ENCODE data around the gene CLDN15. TPM values are rescaled to one million over a fixed set of nuclear protein-coding genes. Genes with fewer than 3 reads are reported as not detected.
"Not testable (repeated sequence)": the region's sequence is repeated elsewhere in the genome, so short reads cannot be mapped to it uniquely, and the experiment has no call there.

The CLDN15 gene, protein sequence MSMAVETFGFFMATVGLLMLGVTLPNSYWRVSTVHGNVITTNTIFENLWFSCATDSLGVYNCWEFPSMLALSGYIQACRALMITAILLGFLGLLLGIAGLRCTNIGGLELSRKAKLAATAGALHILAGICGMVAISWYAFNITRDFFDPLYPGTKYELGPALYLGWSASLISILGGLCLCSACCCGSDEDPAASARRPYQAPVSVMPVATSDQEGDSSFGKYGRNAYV
- 2.6 and 3.1 TPM in 2 replicates for total RNA-seq
- polyA plus RNA-seq: 1.6 and 1.8 TPM in 2 replicates
- 1.7 TPM in 2 replicates for polyA plus RNA-seq (2012)
- polyA minus RNA-seq (ENCODE audit: low replicate concordance): 3.7 and 4.0 TPM in 2 replicates

DNA sequence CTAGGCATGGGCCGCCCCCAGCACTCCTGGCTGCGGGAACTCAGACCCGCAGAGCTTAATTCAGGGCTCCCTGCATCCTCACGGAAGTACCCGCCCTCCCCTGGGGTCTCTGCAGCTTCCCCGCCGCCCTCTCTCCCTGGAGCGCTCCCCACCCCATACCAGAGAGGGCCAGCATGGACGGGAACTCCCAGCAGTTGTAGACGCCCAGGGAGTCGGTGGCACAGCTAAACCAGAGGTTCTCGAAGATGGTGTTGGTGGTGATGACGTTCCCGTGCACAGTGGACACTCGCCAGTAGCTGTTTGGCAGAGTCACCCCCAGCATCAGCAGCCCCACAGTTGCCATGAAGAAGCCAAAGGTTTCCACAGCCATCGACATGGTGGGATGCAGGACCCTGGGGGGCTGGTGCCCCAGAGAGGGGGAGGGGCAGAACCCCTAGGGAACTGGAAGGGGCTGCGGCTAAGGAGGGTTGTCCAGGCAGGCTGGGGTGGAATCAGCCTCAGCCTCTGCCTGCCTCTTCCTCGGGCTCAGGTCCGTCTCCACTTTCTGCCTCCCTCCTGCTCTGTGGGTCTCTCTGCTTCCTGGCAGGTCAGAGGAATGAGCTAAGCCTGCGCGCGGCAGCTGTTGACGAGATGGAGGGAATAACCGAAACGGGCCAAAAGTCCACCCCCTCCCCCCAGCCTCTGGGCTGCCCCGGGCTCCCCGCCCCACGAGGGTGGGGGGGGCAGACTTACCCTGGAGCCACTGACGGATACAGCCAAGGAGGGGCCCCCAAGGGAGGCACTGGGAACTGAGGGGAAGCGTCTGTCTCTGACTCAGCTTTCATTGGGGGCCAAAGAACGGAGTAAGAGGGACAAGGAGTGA lies at the start of gene CLDN15:
CLDN15 (minus strand) TSS at position 597 of the 862 bp plus-strand sequence; CDS start at position 376, 221 bp downstream.
- Histone ChIP-seq H3K79me2 (ENCODE audit: control insufficient read depth, insufficient read depth, low read length) (peaks cover 3% of the 10 kb centered on the region), H3K27ac (ENCODE audit: insufficient read depth, low read length) (peak within 1 kb of the TSS; percentile 51), H2AFZ (ENCODE audit: low read length) (no peak within 1 kb of the TSS), H3K4me1 (ENCODE audit: control insufficient read depth, extremely low read depth, insufficient read depth, low read length) (peaks cover 10% of the 10 kb centered on the region), H4K20me1 (ENCODE audit: control insufficient read depth, extremely low read depth, insufficient read depth, low read length) (no peaks in the 10 kb centered on the region), H3K36me3 (ENCODE audit: control insufficient read depth, insufficient read depth, low read length) (peaks cover 18% of the 10 kb centered on the region), H3K9me3 (ENCODE audit: control insufficient read depth, insufficient read depth, low read depth, low read length) (no peaks in the 10 kb centered on the region), H3K27me3 (ENCODE audit: control insufficient read depth, insufficient read depth, low read length) (no peaks in the 10 kb centered on the region), H3K9ac (ENCODE audit: insufficient read depth, low read length) (no peak within 1 kb of the TSS), H3K4me3 (replicated peaks in 1 of 4; ENCODE audit: control extremely low read depth in 1 of 4, insufficient read depth in 1 of 4, low read depth in 3 of 4, low read length in 4 of 4) (no peak within 1 kb of the TSS), H3K4me2 (ENCODE audit: extremely low read depth, insufficient read depth, low read length) (no peak within 1 kb of the TSS)
- DNase-seq (ENCODE audit: low read depth in 2 of 2): peak in 1 of 2 donors; percentile 74
- no peak for TF ChIP-seq EZH2 (IDR thresholded peaks at IDR 0.05; ENCODE audit: low read length, missing control alignments)
- TF ChIP-seq, protein P1, sequence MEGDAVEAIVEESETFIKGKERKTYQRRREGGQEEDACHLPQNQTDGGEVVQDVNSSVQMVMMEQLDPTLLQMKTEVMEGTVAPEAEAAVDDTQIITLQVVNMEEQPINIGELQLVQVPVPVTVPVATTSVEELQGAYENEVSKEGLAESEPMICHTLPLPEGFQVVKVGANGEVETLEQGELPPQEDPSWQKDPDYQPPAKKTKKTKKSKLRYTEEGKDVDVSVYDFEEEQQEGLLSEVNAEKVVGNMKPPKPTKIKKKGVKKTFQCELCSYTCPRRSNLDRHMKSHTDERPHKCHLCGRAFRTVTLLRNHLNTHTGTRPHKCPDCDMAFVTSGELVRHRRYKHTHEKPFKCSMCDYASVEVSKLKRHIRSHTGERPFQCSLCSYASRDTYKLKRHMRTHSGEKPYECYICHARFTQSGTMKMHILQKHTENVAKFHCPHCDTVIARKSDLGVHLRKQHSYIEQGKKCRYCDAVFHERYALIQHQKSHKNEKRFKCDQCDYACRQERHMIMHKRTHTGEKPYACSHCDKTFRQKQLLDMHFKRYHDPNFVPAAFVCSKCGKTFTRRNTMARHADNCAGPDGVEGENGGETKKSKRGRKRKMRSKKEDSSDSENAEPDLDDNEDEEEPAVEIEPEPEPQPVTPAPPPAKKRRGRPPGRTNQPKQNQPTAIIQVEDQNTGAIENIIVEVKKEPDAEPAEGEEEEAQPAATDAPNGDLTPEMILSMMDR (conservative IDR thresholded peaks at IDR 0.05 in 1 of 2, IDR thresholded peaks at IDR 0.05 in 1 of 2; ENCODE audit: low read depth in 1 of 2, low read length in 2 of 2): no peak

DNA sequence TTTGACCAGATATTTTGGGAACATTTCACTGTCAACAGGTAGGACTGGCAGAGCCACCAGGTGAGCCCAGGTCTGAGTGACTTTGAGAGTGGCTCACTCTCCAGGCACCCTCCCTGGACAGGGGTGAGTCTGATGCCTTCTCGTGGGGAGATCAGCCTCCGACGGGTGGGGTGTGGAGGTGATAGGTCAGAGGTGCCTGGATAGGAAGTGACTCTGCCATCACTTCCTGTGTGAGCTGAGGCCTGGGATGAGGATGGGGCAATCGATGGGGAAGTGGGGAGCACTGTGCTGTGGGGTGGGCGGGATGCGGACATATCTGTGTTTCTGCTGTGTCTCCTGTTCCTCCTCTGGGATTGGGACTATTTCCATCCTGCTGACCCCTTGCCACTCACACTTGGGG lies 49.4 kb upstream of the CLDN15 start:
- H3K79me2 ChIP-seq (ENCODE audit: control insufficient read depth, insufficient read depth, low read length): no peaks in the 10 kb centered on the region
- H3K9ac ChIP-seq (ENCODE audit: insufficient read depth, low read length): no peak overlapping the region
- no peaks in the 10 kb centered on the region for H4K20me1 ChIP-seq (ENCODE audit: control insufficient read depth, extremely low read depth, insufficient read depth, low read length)
- peaks cover 7% of the 10 kb centered on the region for H3K27me3 ChIP-seq (ENCODE audit: control insufficient read depth, insufficient read depth, low read length)
- H3K4me2 ChIP-seq (ENCODE audit: extremely low read depth, insufficient read depth, low read length): no peak overlapping the region
- no peak overlapping the region for H2AFZ ChIP-seq (ENCODE audit: low read length)
- no peak overlapping the region for H3K4me3 ChIP-seq (replicated peaks in 1 of 4; ENCODE audit: control extremely low read depth in 1 of 4, insufficient read depth in 1 of 4, low read depth in 3 of 4, low read length in 4 of 4)
- no peak overlapping the region for H3K27ac ChIP-seq (ENCODE audit: insufficient read depth, low read length)
- H3K36me3 ChIP-seq (ENCODE audit: control insufficient read depth, insufficient read depth, low read length): no peaks in the 10 kb centered on the region
- no peaks in the 10 kb centered on the region for H3K9me3 ChIP-seq (ENCODE audit: control insufficient read depth, insufficient read depth, low read depth, low read length)
- TF ChIP-seq, protein P1 (conservative IDR thresholded peaks at IDR 0.05 in 1 of 2, IDR thresholded peaks at IDR 0.05 in 1 of 2; ENCODE audit: low read depth in 1 of 2, low read length in 2 of 2): no peak
- no peak for TF ChIP-seq EZH2 (IDR thresholded peaks at IDR 0.05; ENCODE audit: low read length, missing control alignments)
- no peaks in the 10 kb centered on the region for H3K4me1 ChIP-seq (ENCODE audit: control insufficient read depth, extremely low read depth, insufficient read depth, low read length)
- DNase-seq (ENCODE audit: low read depth in 2 of 2): no peak

DNA sequence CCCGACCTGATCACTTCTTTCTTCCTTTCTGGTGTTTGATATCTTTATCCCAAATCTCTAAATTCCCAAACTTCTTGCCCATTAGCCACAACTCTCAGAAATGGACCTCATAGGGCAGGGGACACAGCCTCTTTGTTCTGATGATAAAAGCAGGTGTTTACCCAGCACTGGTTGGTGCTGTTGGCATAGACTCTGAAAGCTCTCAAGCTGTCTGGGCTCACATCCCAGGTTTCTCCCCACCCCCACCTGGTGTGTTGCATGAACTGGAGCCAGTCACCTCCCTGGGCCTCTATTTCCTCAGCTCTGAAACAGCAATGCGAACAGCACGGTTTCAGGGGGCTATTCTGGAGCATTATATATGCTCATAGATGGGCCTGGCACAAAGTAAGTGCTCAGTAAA lies 48.3 kb upstream of the CLDN15 start:
- not testable (repeated sequence) for H2AFZ ChIP-seq (ENCODE audit: low read length); H3K4me1 ChIP-seq (ENCODE audit: control insufficient read depth, extremely low read depth, insufficient read depth, low read length); H3K4me2 ChIP-seq (ENCODE audit: extremely low read depth, insufficient read depth, low read length); H3K9ac ChIP-seq (ENCODE audit: insufficient read depth, low read length); H4K20me1 ChIP-seq (ENCODE audit: control insufficient read depth, extremely low read depth, insufficient read depth, low read length); H3K36me3 ChIP-seq (ENCODE audit: control insufficient read depth, insufficient read depth, low read length); H3K79me2 ChIP-seq (ENCODE audit: control insufficient read depth, insufficient read depth, low read length); H3K9me3 ChIP-seq (ENCODE audit: control insufficient read depth, insufficient read depth, low read depth, low read length); H3K27ac ChIP-seq (ENCODE audit: insufficient read depth, low read length); DNase-seq (ENCODE audit: low read depth in 2 of 2); H3K27me3 ChIP-seq (ENCODE audit: control insufficient read depth, insufficient read depth, low read length); H3K4me3 ChIP-seq (replicated peaks in 1 of 4; ENCODE audit: control extremely low read depth in 1 of 4, insufficient read depth in 1 of 4, low read depth in 3 of 4, low read length in 4 of 4)

All from fibroblast of lung (primary cell).